GM23338 (cell line): ENCODE data around the gene SULT2B1. TPM values are rescaled to one million over a fixed set of nuclear protein-coding genes. Genes with fewer than 3 reads are reported as not detected.

Experiments
- CREB1 ChIP-seq: fragments of 250-450 bp; sonication (Bioruptor Pico); IDR thresholded peaks from 2 replicates; pipeline ENCODE4 v1.5.0; 2020; ENCODE audit warnings: low read depth, mild to moderate bottlenecking, moderate library complexity
- ETS1 ChIP-seq: IDR thresholded peaks from 2 replicates; pipeline ENCODE4 v1.6.1; 2016; ENCODE audit warnings: antibody characterized with exemption
- JUNB ChIP-seq: IDR thresholded peaks from one replicate; pipeline ENCODE4 v1.6.1; 2016; ENCODE audit warnings: antibody characterized with exemption; ENCODE audit not compliant: unreplicated experiment
- ZNF114 ChIP-seq: fragments of 250-450 bp; sonication (Bioruptor Pico); IDR thresholded peaks from 2 replicates; pipeline ENCODE4 v1.5.0; 2020; ENCODE audit warnings: mild to moderate bottlenecking, moderate library complexity
- polyA plus RNA-seq: library from polyadenylated mRNA; unstranded; fragments of >200 nt; fragmentation: Nextera tagmentation; extraction: Ambion mirVana; gene quantifications from 2 replicates; pipeline ENCODE4 v1.2.1, GENCODE V29; 2016
- total RNA-seq: library from RNA; depleted of rRNA; stranded (reverse); fragments of >200 nt; shearing (Covaris generic); gene quantifications from 2 replicates; pipeline ENCODE4 v1.2.3, GENCODE V29; 2014; rRNA removed
- TF ChIP-seq, protein P1 (sequence below): fragments of 250-450 bp; sonication (Bioruptor Pico); IDR thresholded peaks from 2 replicates; pipeline ENCODE4 v1.5.0; 2020; ENCODE audit warnings: mild to moderate bottlenecking, moderate library complexity

SULT2B1 gene
- total and polyA plus RNA-seq, 2 experiments from 2014 or later, result 1.3 to 2.5 TPM

- no peak for TF ChIP-seq ZNF114 (CRISPR knock-in tag)
- TF ChIP-seq ETS1, result no peak
- no peak for TF ChIP-seq CREB1
- TF ChIP-seq JUNB, result no peak
- TF ChIP-seq, protein P1, sequence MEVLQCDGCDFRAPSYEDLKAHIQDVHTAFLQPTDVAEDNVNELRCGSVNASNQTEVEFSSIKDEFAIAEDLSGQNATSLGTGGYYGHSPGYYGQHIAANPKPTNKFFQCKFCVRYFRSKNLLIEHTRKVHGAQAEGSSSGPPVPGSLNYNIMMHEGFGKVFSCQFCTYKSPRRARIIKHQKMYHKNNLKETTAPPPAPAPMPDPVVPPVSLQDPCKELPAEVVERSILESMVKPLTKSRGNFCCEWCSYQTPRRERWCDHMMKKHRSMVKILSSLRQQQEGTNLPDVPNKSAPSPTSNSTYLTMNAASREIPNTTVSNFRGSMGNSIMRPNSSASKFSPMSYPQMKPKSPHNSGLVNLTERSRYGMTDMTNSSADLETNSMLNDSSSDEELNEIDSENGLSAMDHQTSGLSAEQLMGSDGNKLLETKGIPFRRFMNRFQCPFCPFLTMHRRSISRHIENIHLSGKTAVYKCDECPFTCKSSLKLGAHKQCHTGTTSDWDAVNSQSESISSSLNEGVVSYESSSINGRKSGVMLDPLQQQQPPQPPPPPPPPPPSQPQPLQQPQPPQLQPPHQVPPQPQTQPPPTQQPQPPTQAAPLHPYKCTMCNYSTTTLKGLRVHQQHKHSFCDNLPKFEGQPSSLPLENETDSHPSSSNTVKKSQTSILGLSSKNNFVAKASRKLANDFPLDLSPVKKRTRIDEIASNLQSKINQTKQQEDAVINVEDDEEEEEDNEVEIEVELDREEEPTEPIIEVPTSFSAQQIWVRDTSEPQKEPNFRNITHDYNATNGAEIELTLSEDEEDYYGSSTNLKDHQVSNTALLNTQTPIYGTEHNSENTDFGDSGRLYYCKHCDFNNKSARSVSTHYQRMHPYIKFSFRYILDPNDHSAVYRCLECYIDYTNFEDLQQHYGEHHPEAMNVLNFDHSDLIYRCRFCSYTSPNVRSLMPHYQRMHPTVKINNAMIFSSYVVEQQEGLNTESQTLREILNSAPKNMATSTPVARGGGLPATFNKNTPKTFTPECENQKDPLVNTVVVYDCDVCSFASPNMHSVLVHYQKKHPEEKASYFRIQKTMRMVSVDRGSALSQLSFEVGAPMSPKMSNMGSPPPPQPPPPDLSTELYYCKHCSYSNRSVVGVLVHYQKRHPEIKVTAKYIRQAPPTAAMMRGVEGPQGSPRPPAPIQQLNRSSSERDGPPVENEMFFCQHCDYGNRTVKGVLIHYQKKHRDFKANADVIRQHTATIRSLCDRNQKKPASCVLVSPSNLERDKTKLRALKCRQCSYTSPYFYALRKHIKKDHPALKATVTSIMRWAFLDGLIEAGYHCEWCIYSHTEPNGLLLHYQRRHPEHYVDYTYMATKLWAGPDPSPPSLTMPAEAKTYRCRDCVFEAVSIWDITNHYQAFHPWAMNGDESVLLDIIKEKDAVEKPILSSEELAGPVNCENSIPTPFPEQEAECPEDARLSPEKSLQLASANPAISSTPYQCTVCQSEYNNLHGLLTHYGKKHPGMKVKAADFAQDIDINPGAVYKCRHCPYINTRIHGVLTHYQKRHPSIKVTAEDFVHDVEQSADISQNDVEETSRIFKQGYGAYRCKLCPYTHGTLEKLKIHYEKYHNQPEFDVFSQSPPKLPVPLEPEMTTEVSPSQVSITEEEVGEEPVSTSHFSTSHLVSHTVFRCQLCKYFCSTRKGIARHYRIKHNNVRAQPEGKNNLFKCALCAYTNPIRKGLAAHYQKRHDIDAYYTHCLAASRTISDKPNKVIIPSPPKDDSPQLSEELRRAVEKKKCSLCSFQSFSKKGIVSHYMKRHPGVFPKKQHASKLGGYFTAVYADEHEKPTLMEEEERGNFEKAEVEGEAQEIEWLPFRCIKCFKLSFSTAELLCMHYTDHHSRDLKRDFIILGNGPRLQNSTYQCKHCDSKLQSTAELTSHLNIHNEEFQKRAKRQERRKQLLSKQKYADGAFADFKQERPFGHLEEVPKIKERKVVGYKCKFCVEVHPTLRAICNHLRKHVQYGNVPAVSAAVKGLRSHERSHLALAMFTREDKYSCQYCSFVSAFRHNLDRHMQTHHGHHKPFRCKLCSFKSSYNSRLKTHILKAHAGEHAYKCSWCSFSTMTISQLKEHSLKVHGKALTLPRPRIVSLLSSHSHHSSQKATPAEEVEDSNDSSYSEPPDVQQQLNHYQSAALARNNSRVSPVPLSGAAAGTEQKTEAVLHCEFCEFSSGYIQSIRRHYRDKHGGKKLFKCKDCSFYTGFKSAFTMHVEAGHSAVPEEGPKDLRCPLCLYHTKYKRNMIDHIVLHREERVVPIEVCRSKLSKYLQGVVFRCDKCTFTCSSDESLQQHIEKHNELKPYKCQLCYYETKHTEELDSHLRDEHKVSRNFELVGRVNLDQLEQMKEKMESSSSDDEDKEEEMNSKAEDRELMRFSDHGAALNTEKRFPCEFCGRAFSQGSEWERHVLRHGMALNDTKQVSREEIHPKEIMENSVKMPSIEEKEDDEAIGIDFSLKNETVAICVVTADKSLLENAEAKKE, result no peak
These were observed 96.2 kb downstream of the SULT2B1 start (continued) for GRCh38 chr19:48648134-48648533.

Other genes starting within 250 kb of the SULT2B1 start
- gene EMP3, start 226.6 kb upstream of the SULT2B1 start, total RNA-seq, result 6.0 and 7.9 TPM in 2 replicates
- 25.1 and 27.9 TPM in 2 replicates for gene EMP3, start 226.6 kb upstream of the SULT2B1 start, polyA plus RNA-seq
- gene TMEM143, start 188.2 kb upstream of the SULT2B1 start, total RNA-seq, result 15.0 and 16.6 TPM in 2 replicates
- gene TMEM143, start 188.2 kb upstream of the SULT2B1 start, polyA plus RNA-seq, result 10.0 and 12.8 TPM in 2 replicates
- not detected in 2 replicates for gene SYNGR4, start 187.8 kb upstream of the SULT2B1 start, total RNA-seq
- not detected in 2 replicates for gene SYNGR4, start 187.8 kb upstream of the SULT2B1 start, polyA plus RNA-seq
- 171 and 184 TPM in 2 replicates for gene KDELR1, start 160.6 kb upstream of the SULT2B1 start, total RNA-seq
- gene KDELR1, start 160.6 kb upstream of the SULT2B1 start, polyA plus RNA-seq, result 176 and 177 TPM in 2 replicates
- gene GRIN2D, start 158.5 kb upstream of the SULT2B1 start, total RNA-seq, result 16.5 and 20.0 TPM in 2 replicates
- 4.4 and 6.0 TPM in 2 replicates for gene GRIN2D, start 158.5 kb upstream of the SULT2B1 start, polyA plus RNA-seq
- gene GRWD1, start 106.2 kb upstream of the SULT2B1 start, total RNA-seq, result 58.0 and 64.6 TPM in 2 replicates
- 23.2 and 25.8 TPM in 2 replicates for gene GRWD1, start 106.2 kb upstream of the SULT2B1 start, polyA plus RNA-seq
- gene KCNJ14, start 96.6 kb upstream of the SULT2B1 start, total RNA-seq, result 0.94 and 1.2 TPM in 2 replicates
- gene KCNJ14, start 96.6 kb upstream of the SULT2B1 start, polyA plus RNA-seq, result 0.73 and 0.81 TPM in 2 replicates
- gene CYTH2, start 82.8 kb upstream of the SULT2B1 start, total RNA-seq, result 42.6 and 60.4 TPM in 2 replicates
- 38.8 and 41.1 TPM in 2 replicates for gene CYTH2, start 82.8 kb upstream of the SULT2B1 start, polyA plus RNA-seq
- 5.7 and 11.8 TPM in 2 replicates for gene LMTK3, start 40.3 kb upstream of the SULT2B1 start, total RNA-seq
- 1.6 and 2.0 TPM in 2 replicates for gene LMTK3, start 40.3 kb upstream of the SULT2B1 start, polyA plus RNA-seq
- not detected in 2 replicates for gene SPACA4, start 54.6 kb downstream of the SULT2B1 start, total RNA-seq
- not detected in 2 replicates for gene SPACA4, start 54.6 kb downstream of the SULT2B1 start, polyA plus RNA-seq
- gene FAM83E, start 62.9 kb downstream of the SULT2B1 start, total RNA-seq, result 2.3 and 4.5 TPM in 2 replicates
- gene FAM83E, start 62.9 kb downstream of the SULT2B1 start, polyA plus RNA-seq, result 0.90 and 1.0 TPM in 2 replicates
- 1,660 and 1,898 TPM in 2 replicates for gene RPL18, start 67.0 kb downstream of the SULT2B1 start, total RNA-seq
- 2,011 and 2,172 TPM in 2 replicates for gene RPL18, start 67.0 kb downstream of the SULT2B1 start, polyA plus RNA-seq
- gene SPHK2, start 67.3 kb downstream of the SULT2B1 start, total RNA-seq, result 39.8 and 50.3 TPM in 2 replicates
- 18.3 TPM in 2 replicates for gene SPHK2, start 67.3 kb downstream of the SULT2B1 start, polyA plus RNA-seq
- gene DBP, start 85.2 kb downstream of the SULT2B1 start, total RNA-seq, result 5.7 and 5.9 TPM in 2 replicates
- 5.0 and 6.3 TPM in 2 replicates for gene DBP, start 85.2 kb downstream of the SULT2B1 start, polyA plus RNA-seq
- gene CA11, start 94.0 kb downstream of the SULT2B1 start, total RNA-seq, result 8.8 and 9.8 TPM in 2 replicates
- gene CA11, start 94.0 kb downstream of the SULT2B1 start, polyA plus RNA-seq, result 29.7 and 38.8 TPM in 2 replicates
- gene NTN5, start 120.8 kb downstream of the SULT2B1 start, total RNA-seq, result 0.82 and 0.94 TPM in 2 replicates
- gene NTN5, start 120.8 kb downstream of the SULT2B1 start, polyA plus RNA-seq, result 0.38 and 0.52 TPM in 2 replicates
- 2.2 and 5.6 TPM in 2 replicates for gene FUT2, start 143.8 kb downstream of the SULT2B1 start, total RNA-seq
- gene FUT2, start 143.8 kb downstream of the SULT2B1 start, polyA plus RNA-seq, result 4.8 and 5.0 TPM in 2 replicates
- 0.39 and 1.9 TPM in 2 replicates for gene MAMSTR, start 167.6 kb downstream of the SULT2B1 start, total RNA-seq
- 2.0 and 2.5 TPM in 2 replicates for gene MAMSTR, start 167.6 kb downstream of the SULT2B1 start, polyA plus RNA-seq
- gene RASIP1, start 188.4 kb downstream of the SULT2B1 start, total RNA-seq, result 14.8 and 18.0 TPM in 2 replicates
- gene RASIP1, start 188.4 kb downstream of the SULT2B1 start, polyA plus RNA-seq, result 9.2 and 11.2 TPM in 2 replicates
- gene IZUMO1, start 194.7 kb downstream of the SULT2B1 start, total RNA-seq, result 1.7 and 3.5 TPM in 2 replicates
- gene IZUMO1, start 194.7 kb downstream of the SULT2B1 start, polyA plus RNA-seq, result 1.2 and 1.3 TPM in 2 replicates
- gene FUT1, start 200.5 kb downstream of the SULT2B1 start, total RNA-seq, result 20.3 and 20.8 TPM in 2 replicates
- 4.4 and 4.7 TPM in 2 replicates for gene FUT1, start 200.5 kb downstream of the SULT2B1 start, polyA plus RNA-seq
- 1.3 TPM in 1 of 2 replicates, not detected in the other for gene FGF21, start 203.4 kb downstream of the SULT2B1 start, total RNA-seq
- 0.78 and 1.1 TPM in 2 replicates for gene FGF21, start 203.4 kb downstream of the SULT2B1 start, polyA plus RNA-seq